ENCODE data around the gene NPSR1.

- TF ChIP-seq CSDC2 (CRISPR knock-in tag; IDR thresholded peaks at IDR 0.05) (no peak), RARB (CRISPR knock-in tag; IDR thresholded peaks at IDR 0.05) (no peak), ESRRG (CRISPR knock-in tag; IDR thresholded peaks at IDR 0.05) (no peak), GLIS3 (CRISPR knock-in tag; IDR thresholded peaks at IDR 0.05) (no peak), ZFP30 (CRISPR knock-in tag; IDR thresholded peaks at IDR 0.05) (no peak), ZNF8 (CRISPR knock-in tag; IDR thresholded peaks at IDR 0.05) (no peak), ZNF565 (CRISPR knock-in tag; conservative IDR thresholded peaks at IDR 0.05; ENCODE audit: low read depth) (no peak), PATZ1 (CRISPR knock-in tag; IDR thresholded peaks at IDR 0.05; ENCODE audit: borderline replicate concordance) (no peak), POU6F1 (CRISPR knock-in tag; IDR thresholded peaks at IDR 0.05; ENCODE audit: borderline replicate concordance, low read depth) (no peak), ZNF70 (CRISPR knock-in tag; IDR thresholded peaks at IDR 0.05) (no peak)
- TF ChIP-seq, protein P1, sequence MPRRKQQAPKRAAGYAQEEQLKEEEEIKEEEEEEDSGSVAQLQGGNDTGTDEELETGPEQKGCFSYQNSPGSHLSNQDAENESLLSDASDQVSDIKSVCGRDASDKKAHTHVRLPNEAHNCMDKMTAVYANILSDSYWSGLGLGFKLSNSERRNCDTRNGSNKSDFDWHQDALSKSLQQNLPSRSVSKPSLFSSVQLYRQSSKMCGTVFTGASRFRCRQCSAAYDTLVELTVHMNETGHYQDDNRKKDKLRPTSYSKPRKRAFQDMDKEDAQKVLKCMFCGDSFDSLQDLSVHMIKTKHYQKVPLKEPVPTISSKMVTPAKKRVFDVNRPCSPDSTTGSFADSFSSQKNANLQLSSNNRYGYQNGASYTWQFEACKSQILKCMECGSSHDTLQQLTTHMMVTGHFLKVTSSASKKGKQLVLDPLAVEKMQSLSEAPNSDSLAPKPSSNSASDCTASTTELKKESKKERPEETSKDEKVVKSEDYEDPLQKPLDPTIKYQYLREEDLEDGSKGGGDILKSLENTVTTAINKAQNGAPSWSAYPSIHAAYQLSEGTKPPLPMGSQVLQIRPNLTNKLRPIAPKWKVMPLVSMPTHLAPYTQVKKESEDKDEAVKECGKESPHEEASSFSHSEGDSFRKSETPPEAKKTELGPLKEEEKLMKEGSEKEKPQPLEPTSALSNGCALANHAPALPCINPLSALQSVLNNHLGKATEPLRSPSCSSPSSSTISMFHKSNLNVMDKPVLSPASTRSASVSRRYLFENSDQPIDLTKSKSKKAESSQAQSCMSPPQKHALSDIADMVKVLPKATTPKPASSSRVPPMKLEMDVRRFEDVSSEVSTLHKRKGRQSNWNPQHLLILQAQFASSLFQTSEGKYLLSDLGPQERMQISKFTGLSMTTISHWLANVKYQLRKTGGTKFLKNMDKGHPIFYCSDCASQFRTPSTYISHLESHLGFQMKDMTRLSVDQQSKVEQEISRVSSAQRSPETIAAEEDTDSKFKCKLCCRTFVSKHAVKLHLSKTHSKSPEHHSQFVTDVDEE (CRISPR knock-in tag; IDR thresholded peaks at IDR 0.05) = no peak
- TF ChIP-seq, protein P2, sequence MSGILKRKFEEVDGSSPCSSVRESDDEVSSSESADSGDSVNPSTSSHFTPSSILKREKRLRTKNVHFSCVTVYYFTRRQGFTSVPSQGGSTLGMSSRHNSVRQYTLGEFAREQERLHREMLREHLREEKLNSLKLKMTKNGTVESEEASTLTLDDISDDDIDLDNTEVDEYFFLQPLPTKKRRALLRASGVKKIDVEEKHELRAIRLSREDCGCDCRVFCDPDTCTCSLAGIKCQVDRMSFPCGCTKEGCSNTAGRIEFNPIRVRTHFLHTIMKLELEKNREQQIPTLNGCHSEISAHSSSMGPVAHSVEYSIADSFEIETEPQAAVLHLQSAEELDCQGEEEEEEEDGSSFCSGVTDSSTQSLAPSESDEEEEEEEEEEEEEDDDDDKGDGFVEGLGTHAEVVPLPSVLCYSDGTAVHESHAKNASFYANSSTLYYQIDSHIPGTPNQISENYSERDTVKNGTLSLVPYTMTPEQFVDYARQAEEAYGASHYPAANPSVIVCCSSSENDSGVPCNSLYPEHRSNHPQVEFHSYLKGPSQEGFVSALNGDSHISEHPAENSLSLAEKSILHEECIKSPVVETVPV (CRISPR knock-in tag; IDR thresholded peaks at IDR 0.05) = no peak
Measured at GRCh38 chr7:34756691-34757090, 98.7 kb downstream of the NPSR1 start.

All from SK-N-SH treated with all-trans-retinoic acid at 6 μM for 48 hours (cell line).